Stimulated activated CD4-positive, alpha-beta T cell treated with anti-CD3 and anti-CD28 coated beads, Interleukin-15, amount 100 ng/mL, for 48 hours (primary cell): ENCODE measurements around the gene ZNF530.
A peak's percentile ranks its signal among the peaks of the same experiment; 100 is the strongest.

ENCODE experiments used
- DNase-seq, 2 donors: peaks; one replicate each; pipeline ENCODE4 v3.0.0-alpha.2; 2020; ENCODE audit warnings: low read depth in 2 of 2

Gene ZNF530

GRCh38 chr19:57599761-57600383 lies at the start of gene ZNF530:
Gene ZNF530, plus strand, starts transcription at chr19:57599885. Its CDS starts 4,461 bp downstream, at chr19:57604346.
- DNase-seq: peak; percentile 77 to 84

GRCh38 chr19:57552432-57552831 lies 47.3 kb upstream of the ZNF530 start:
- DNase-seq: no peak

GRCh38 chr19:57557659-57558058 lies 42.0 kb upstream of the ZNF530 start:
- DNase-seq: no peak

GRCh38 chr19:57558525-57558924 lies 41.2 kb upstream of the ZNF530 start:
- DNase-seq: no peak

- DNase-seq: no peak
Measured at GRCh38 chr19:57559008-57559403, 40.7 kb upstream of the ZNF530 start.

- peak; percentile 76 to 77 for DNase-seq
Measured at GRCh38 chr19:57559404-57560025, 40.2 kb upstream of the ZNF530 start, which contains the start of gene ZNF550. Gene ZNF550, minus strand, starts transcription at chr19:57559863. Its CDS starts 181 bp downstream, at chr19:57559682.

GRCh38 chr19:57560049-57560491 lies 39.6 kb upstream of the ZNF530 start:
- no peak for DNase-seq

GRCh38 chr19:57563547-57563946 lies 36.1 kb upstream of the ZNF530 start:
- DNase-seq: no peak

GRCh38 chr19:57566396-57567265 lies 33.1 kb upstream of the ZNF530 start:
- no peak for DNase-seq

GRCh38 chr19:57570707-57571106 lies 29.0 kb upstream of the ZNF530 start:
- no peak for DNase-seq

- DNase-seq: no peak
Measured at GRCh38 chr19:57572415-57572947, 27.2 kb upstream of the ZNF530 start.

GRCh38 chr19:57576661-57577060 lies 23.0 kb upstream of the ZNF530 start:
- DNase-seq: no peak

- peak; percentile 93 to 94 for DNase-seq
Measured at GRCh38 chr19:57578487-57579205, 21.0 kb upstream of the ZNF530 start, which contains the start of gene ZNF416. Gene ZNF416, minus strand, starts transcription at chr19:57578911. Its CDS starts 207 bp downstream, at chr19:57578704.

- no peak for DNase-seq
Measured at GRCh38 chr19:57583104-57583520, 16.6 kb upstream of the ZNF530 start.

GRCh38 chr19:57583521-57584416 lies 15.9 kb upstream of the ZNF530 start, which contains the start of gene ZIK1:
Gene ZIK1, plus strand, starts transcription at chr19:57584145. Its CDS starts 212 bp downstream, at chr19:57584357.
- peak; percentile 76 for DNase-seq

GRCh38 chr19:57587529-57587928 lies 12.2 kb upstream of the ZNF530 start:
- no peak for DNase-seq

GRCh38 chr19:57599377-57599760 lies 316 bp upstream of the ZNF530 start:
- DNase-seq: no peak

GRCh38 chr19:57606931-57607330 lies 7.2 kb downstream of the ZNF530 start:
- no peak for DNase-seq

- DNase-seq: no peak
Measured at GRCh38 chr19:57611113-57611512, 11.4 kb downstream of the ZNF530 start.
